ENCODE measurements around the gene UNC5C.

- no peak for TF ChIP-seq CTCF (conservative IDR thresholded peaks at IDR 0.05; ENCODE audit: low read depth, low read length)
- no peak for TF ChIP-seq RAD21 (IDR thresholded peaks at IDR 0.05; ENCODE audit: low read length)
- TF ChIP-seq MAFK (IDR thresholded peaks at IDR 0.05; ENCODE audit: low read depth, low read length): no peak
- no peak for TF ChIP-seq BHLHE40 (IDR thresholded peaks at IDR 0.05; ENCODE audit: low read depth, low read length)
- TF ChIP-seq NFE2L2 (IDR thresholded peaks at IDR 0.05; ENCODE audit: low read depth, low read length): no peak
- no peak for TF ChIP-seq POLR2A (IDR thresholded peaks at IDR 0.05; ENCODE audit: low read depth, low read length)
- no peak for TF ChIP-seq SMC3 (IDR thresholded peaks at IDR 0.05; ENCODE audit: low read depth, low read length)
- no peak for TF ChIP-seq CHD1 (IDR thresholded peaks at IDR 0.05; ENCODE audit: low read depth, low read length)
- TF ChIP-seq MXI1 (IDR thresholded peaks at IDR 0.05; ENCODE audit: borderline replicate concordance, low read depth, low read length): no peak
- TF ChIP-seq USF2 (IDR thresholded peaks at IDR 0.05; ENCODE audit: low read depth, low read length): no peak
- TF ChIP-seq FOS (IDR thresholded peaks at IDR 0.05; ENCODE audit: low read depth, low read length): no peak
- TF ChIP-seq MAZ (IDR thresholded peaks at IDR 0.05; ENCODE audit: borderline replicate concordance, low read depth, low read length): no peak
- TF ChIP-seq CEBPB (IDR thresholded peaks at IDR 0.05; ENCODE audit: low read depth, low read length): no peak
These were observed 155.0 kb downstream of the UNC5C start for GRCh38 chr4:95393821-95394220.
